ENCODE data around the gene MCTP1.

DNA sequence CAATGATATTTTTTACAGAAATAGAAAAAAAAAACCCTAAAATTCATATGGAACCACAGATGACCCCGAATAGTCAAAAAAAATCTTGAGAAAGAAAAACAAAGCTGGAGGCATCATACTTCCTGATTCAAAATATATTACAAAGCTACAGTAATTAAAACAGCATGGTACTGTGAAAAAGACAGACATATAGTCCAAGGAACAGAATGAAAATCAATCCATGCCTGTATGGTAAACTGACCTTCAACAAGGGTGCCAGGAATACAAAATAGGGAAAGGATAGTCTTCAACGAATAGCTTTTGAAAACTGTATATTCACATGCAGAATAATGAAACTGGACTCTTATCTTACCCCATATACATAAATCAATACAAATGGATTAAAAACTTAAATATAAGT lies 307.5 kb downstream of the MCTP1 start:
- TF ChIP-seq, protein P1, sequence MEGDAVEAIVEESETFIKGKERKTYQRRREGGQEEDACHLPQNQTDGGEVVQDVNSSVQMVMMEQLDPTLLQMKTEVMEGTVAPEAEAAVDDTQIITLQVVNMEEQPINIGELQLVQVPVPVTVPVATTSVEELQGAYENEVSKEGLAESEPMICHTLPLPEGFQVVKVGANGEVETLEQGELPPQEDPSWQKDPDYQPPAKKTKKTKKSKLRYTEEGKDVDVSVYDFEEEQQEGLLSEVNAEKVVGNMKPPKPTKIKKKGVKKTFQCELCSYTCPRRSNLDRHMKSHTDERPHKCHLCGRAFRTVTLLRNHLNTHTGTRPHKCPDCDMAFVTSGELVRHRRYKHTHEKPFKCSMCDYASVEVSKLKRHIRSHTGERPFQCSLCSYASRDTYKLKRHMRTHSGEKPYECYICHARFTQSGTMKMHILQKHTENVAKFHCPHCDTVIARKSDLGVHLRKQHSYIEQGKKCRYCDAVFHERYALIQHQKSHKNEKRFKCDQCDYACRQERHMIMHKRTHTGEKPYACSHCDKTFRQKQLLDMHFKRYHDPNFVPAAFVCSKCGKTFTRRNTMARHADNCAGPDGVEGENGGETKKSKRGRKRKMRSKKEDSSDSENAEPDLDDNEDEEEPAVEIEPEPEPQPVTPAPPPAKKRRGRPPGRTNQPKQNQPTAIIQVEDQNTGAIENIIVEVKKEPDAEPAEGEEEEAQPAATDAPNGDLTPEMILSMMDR (IDR thresholded peaks at IDR 0.05) = no peak
- no peak for TF ChIP-seq POLR2AphosphoS5 (IDR thresholded peaks at IDR 0.05)

All from esophagus muscularis mucosa (tissue), 3 donors.